Measurements from ENCODE around the gene SORCS3.

DNA sequence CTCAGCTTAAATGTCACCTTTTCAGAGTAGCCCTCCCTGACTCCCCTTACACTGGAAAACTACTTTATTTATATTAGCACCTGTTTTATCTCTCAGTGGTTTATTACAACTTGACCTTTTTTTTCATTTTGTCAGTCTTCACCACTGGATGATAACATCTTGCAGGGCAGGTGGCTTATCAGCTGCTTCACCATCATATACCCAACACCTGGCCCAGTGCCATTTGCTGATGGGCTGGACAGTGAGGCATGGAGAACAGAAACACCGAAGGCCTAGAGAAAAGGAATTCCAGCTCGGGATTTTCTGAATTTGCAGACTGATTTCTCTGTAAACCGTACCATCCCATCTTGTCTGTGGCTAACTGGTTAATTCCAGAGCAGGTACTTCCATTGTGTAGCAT is 48.5 kb downstream of the SORCS3 start:
- TF ChIP-seq EZH2 (IDR thresholded peaks at IDR 0.05; ENCODE audit: insufficient read depth, poor library complexity, severe bottlenecking): no peak
- no peak for TF ChIP-seq EZH2phosphoT487 (IDR thresholded peaks at IDR 0.05; ENCODE audit: insufficient read depth, low read depth)
